GM12874 (cell line): ENCODE results near the gene AP5Z1.

ENCODE experiments used
- CTCF ChIP-seq: IDR thresholded peaks from 2 replicates; pipeline ENCODE4 v1.5.1; 2011; ENCODE audit warnings: low read depth, mild to moderate bottlenecking, control low read depth, low read length, moderate library complexity; ENCODE audit not compliant: insufficient read depth

Gene AP5Z1

GRCh38 chr7:4775250-4775847, at the start of gene AP5Z1:
Gene AP5Z1 (plus strand): TSS chr7:4775623. CDS start chr7:4775716, 93 bp downstream.
- TF ChIP-seq CTCF: no peak

- TF ChIP-seq CTCF: no peak
These were observed 49.5 kb upstream of the AP5Z1 start for GRCh38 chr7:4725850-4726450.

GRCh38 chr7:4726566-4726965, 48.9 kb upstream of the AP5Z1 start:
- TF ChIP-seq CTCF: no peak

GRCh38 chr7:4727914-4728705, 47.3 kb upstream of the AP5Z1 start:
- TF ChIP-seq CTCF: no peak

- no peak for TF ChIP-seq CTCF
These were observed 46.2 kb upstream of the AP5Z1 start for GRCh38 chr7:4729266-4729665.

- TF ChIP-seq CTCF: no peak
These were observed 45.1 kb upstream of the AP5Z1 start for GRCh38 chr7:4730276-4730675.

- no peak for TF ChIP-seq CTCF
These were observed 44.5 kb upstream of the AP5Z1 start for GRCh38 chr7:4730971-4731370.
